Motor neuron (in vitro differentiated cells): ENCODE measurements around the gene MEG3. TPM values are rescaled to one million over a fixed set of nuclear protein-coding genes. Genes with fewer than 3 reads are reported as not detected.

Experiments used
- ATAC-seq, 8 experiments: fragments of 200-7000 bp; cut with Tn5 transposase; replicated peaks in 6 of 8; 2 replicates each; pipeline ENCODE4 v1.8.0; 2021; ENCODE audit warnings: mild to moderate bottlenecking in 8 of 8, moderate library complexity in 8 of 8
- H3K27ac ChIP-seq, 2 donors: fragments of 250-450 bp; sonication (Bioruptor Pico); 2 replicates each; pipeline ENCODE4 v1.9.0; 2021; ENCODE audit warnings: antibody characterized with exemption in 2 of 2, mild to moderate bottlenecking in 2 of 2, moderate library complexity in 1 of 2
- H3K4me1 ChIP-seq, 2 donors: fragments of 250-450 bp; sonication (Bioruptor Pico); replicated peaks in 1 of 2; 2 replicates each; pipeline ENCODE4 v1.6.1; 2021; ENCODE audit warnings: antibody characterized with exemption in 2 of 2, mild to moderate bottlenecking in 2 of 2, moderate library complexity in 1 of 2
- H3K4me3 ChIP-seq, 5 donors: fragments of 250-450 bp; sonication (Bioruptor Pico); 2 replicates each; pipeline ENCODE4 v1.9.0; 2021; ENCODE audit warnings: antibody characterized with exemption in 5 of 5, mild to moderate bottlenecking in 5 of 5, moderate library complexity in 4 of 5
- WGBS, 10 experiments: fragments of 450-650 bp; shearing (Covaris generic); methylation state at CpG; one replicate each; pipeline ENCODE4 v1.0.0; 2022; 5-methylcytosine and 5-hydroxymethylcytosine counted together
- in situ Hi-C, 9 experiments: fragments of 400-800 bp; cut with MboI; loops; one replicate each; pipeline ENCODE4 v1.15.0; 2021; ENCODE audit warnings: low sequenced_read_pairs in 9 of 9, low pct_unique_long_range_greater_than_20kb in 2 of 9; ENCODE audit not compliant: unreplicated experiment in 9 of 9
- total RNA-seq, 8 experiments: library from RNA; unstranded; fragments of 300-600 nt; gene quantifications; 2 replicates each; pipeline versions ENCODE4 v1.2.3 to v1.2.4, GENCODE V29; 2022

The MEG3 gene
- total RNA-seq, 8 experiments from 2014 or later: 1.9 to 1,167 (median 108) TPM

GRCh38 chr14:100840286-100841065, 14.6 kb downstream of the MEG3 start:
- no peak overlapping the region for H3K4me3 ChIP-seq
- H3K27ac ChIP-seq: peak overlapping the region in 1 of 2 donors; percentile 29
- ATAC-seq: no peak
- 25 to 86% (median 50%) methylated on average over 2 to 16 of the region's 21 CpGs; no CpG with 5 or more reads in 2 of the 10 experiments for WGBS, 10 experiments
- in situ Hi-C loops: no loop called here
- peaks cover 59% of the 10 kb centered on the region in 2 donors for H3K4me1 ChIP-seq

GRCh38 chr14:100841066-100841760, 15.3 kb downstream of the MEG3 start:
- in situ Hi-C loops: no loop called here
- no peak overlapping the region for H3K4me3 ChIP-seq
- WGBS, 10 experiments: 69 to 93% (median 72%) methylated on average over 2 to 5 of the region's 21 CpGs; no CpG with 5 or more reads in 7 of the 10 experiments
- H3K27ac ChIP-seq: peak overlapping the region in 1 of 2 donors; percentile 5
- ATAC-seq: no peak
- peaks cover 59 to 66% of the 10 kb centered on the region in 2 donors for H3K4me1 ChIP-seq

- Histone ChIP-seq H3K4me1 (peaks cover 59 to 70% of the 10 kb centered on the region in 2 donors), H3K27ac (no peak overlapping the region), H3K4me3 (no peak overlapping the region)
- 70 to 100% (median 89%) methylated on average over 2 to 13 of the region's 15 CpGs; no CpG with 5 or more reads in 2 of the 10 experiments for WGBS, 10 experiments
- ATAC-seq: no peak
- in situ Hi-C loops: no loop called here
Measured at GRCh38 chr14:100841761-100842403, 16.0 kb downstream of the MEG3 start.

- peaks cover 52 to 65% of the 10 kb centered on the region in 2 donors for H3K4me1 ChIP-seq
- WGBS, 10 experiments: 0 to 60% (median 16%) methylated on average over 1 to 7 of the region's 8 CpGs
- in situ Hi-C loops: no loop called here
- peak overlapping the region; percentile 9 to 54 for H3K27ac ChIP-seq
- no peak overlapping the region for H3K4me3 ChIP-seq
- ATAC-seq: peak in 7 of 8 experiments; percentile 10 to 91 (median 88)
Measured at GRCh38 chr14:100842799-100843198, 16.9 kb downstream of the MEG3 start.

- WGBS, 10 experiments: 100% methylated on average over 1 to 2 of the region's 4 CpGs; no CpG with 5 or more reads in 7 of the 10 experiments
- in situ Hi-C loops: no loop called here
- H3K27ac ChIP-seq: peak overlapping the region in 1 of 2 donors; percentile 15
- H3K4me1 ChIP-seq: peaks cover 46 to 54% of the 10 kb centered on the region in 2 donors
- no peak for ATAC-seq
- no peak overlapping the region for H3K4me3 ChIP-seq
Measured at GRCh38 chr14:100844082-100844408, 18.1 kb downstream of the MEG3 start.

- in situ Hi-C loops: no loop called here
- Histone ChIP-seq H3K27ac (no peak overlapping the region), H3K4me3 (no peak overlapping the region), H3K4me1 (peaks cover 46 to 54% of the 10 kb centered on the region in 2 donors)
- ATAC-seq: no peak
- WGBS, 10 experiments: 33 to 100% (median 86%) methylated on average over 1 to 9 of the region's 9 CpGs; no CpG with 5 or more reads in 2 of the 10 experiments
Measured at GRCh38 chr14:100844421-100844820, 18.5 kb downstream of the MEG3 start.

- in situ Hi-C loops: no loop called here
- WGBS, 10 experiments: 67 to 100% (median 98%) methylated on average over 1 to 6 of the region's 13 CpGs; no CpG with 5 or more reads in 1 of the 10 experiments
- no peak overlapping the region for H3K4me3 ChIP-seq
- H3K4me1 ChIP-seq: peaks cover 46 to 50% of the 10 kb centered on the region in 2 donors
- H3K27ac ChIP-seq: no peak overlapping the region
- ATAC-seq: no peak
Measured at GRCh38 chr14:100844846-100845245, 18.9 kb downstream of the MEG3 start.

GRCh38 chr14:100845341-100845740, 19.4 kb downstream of the MEG3 start:
- in situ Hi-C loops: no loop called here

GRCh38 chr14:100846309-100846859, 20.5 kb downstream of the MEG3 start:
- Histone ChIP-seq H3K4me3 (no peak overlapping the region), H3K27ac (no peak overlapping the region), H3K4me1 (peaks cover 35 to 37% of the 10 kb centered on the region in 2 donors)
- 75 to 100% (median 93%) methylated on average over 1 to 8 of the region's 8 CpGs for WGBS, 10 experiments
- in situ Hi-C loops: no loop called here
- no peak for ATAC-seq

More at GRCh38 chr14:100845341-100845740, 19.4 kb downstream of the MEG3 start:
- no peak overlapping the region for H3K4me3 ChIP-seq
- H3K4me1 ChIP-seq: peaks cover 42 to 45% of the 10 kb centered on the region in 2 donors
- H3K27ac ChIP-seq: no peak overlapping the region
- 99% methylated on average over 7 of the region's 17 CpGs; no CpG with 5 or more reads in 9 of the 10 experiments for WGBS, 10 experiments
- ATAC-seq: no peak

GRCh38 chr14:100849115-100849781, 23.3 kb downstream of the MEG3 start:
- in situ Hi-C loops: no loop called here
- WGBS, 10 experiments: 25 to 67% (median 47%) methylated on average over 5 to 8 of the region's 8 CpGs

GRCh38 chr14:100850841-100851585, 25.1 kb downstream of the MEG3 start:
- in situ Hi-C loops: no loop called here
- no peak overlapping the region for H3K4me3 ChIP-seq
- peaks cover 15 to 19% of the 10 kb centered on the region in 2 donors for H3K4me1 ChIP-seq
- 50 to 100% (median 90%) methylated on average over 1 to 2 of the region's 8 CpGs; no CpG with 5 or more reads in 7 of the 10 experiments for WGBS, 10 experiments
- ATAC-seq: peak in 5 of 8 experiments; percentile 2 to 66 (median 14)
- no peak overlapping the region for H3K27ac ChIP-seq

More at GRCh38 chr14:100849115-100849781, 23.3 kb downstream of the MEG3 start:
- peaks cover 15 to 26% of the 10 kb centered on the region in 2 donors for H3K4me1 ChIP-seq
- H3K27ac ChIP-seq: no peak overlapping the region
- ATAC-seq: peak in 7 of 8 experiments; percentile 19 to 70 (median 39)
- no peak overlapping the region for H3K4me3 ChIP-seq

GRCh38 chr14:100851586-100851916, 25.6 kb downstream of the MEG3 start:
- in situ Hi-C loops: no loop called here
- no peak overlapping the region for H3K27ac ChIP-seq
- ATAC-seq: peak in 2 of 8 experiments; percentile 2 to 7
- peaks cover 15% of the 10 kb centered on the region in 2 donors for H3K4me1 ChIP-seq
- H3K4me3 ChIP-seq: no peak overlapping the region
- WGBS, 10 experiments: 62 to 98% (median 82%) methylated on average over 4 to 12 of the region's 13 CpGs; no CpG with 5 or more reads in 6 of the 10 experiments
